SK-N-SH (cell line): Measurements from ENCODE around the gene GARNL3.

Source experiments
- CHD2 ChIP-seq: fragments of 150-350 bp; IDR thresholded peaks from 2 replicates; pipeline ENCODE4 v1.6.1; 2018; ENCODE audit warnings: low read length; ENCODE audit not compliant: partially characterized antibody
- CTCF ChIP-seq: fragments of 200-600 bp; sonication (generic); IDR thresholded peaks from 2 replicates; pipeline ENCODE4 v1.6.1; 2017; ENCODE audit warnings: antibody characterized with exemption, mild to moderate bottlenecking, moderate library complexity
- ELF1 ChIP-seq: IDR thresholded peaks from 2 replicates; pipeline ENCODE4 v1.4.0; 2012
- REST ChIP-seq: IDR thresholded peaks from 2 replicates; pipeline ENCODE4 v1.6.1; 2012; ENCODE audit warnings: mild to moderate bottlenecking, low read depth, low read length, moderate library complexity

- TF ChIP-seq CTCF (no peak), ELF1 (no peak), CHD2 (no peak), REST (no peak)
Observed at GRCh38 chr9:127334725-127335124, 70.2 kb downstream of the GARNL3 start.
